Right lobe of liver (tissue), 4 donors: ENCODE results near the gene MYO7B.

ENCODE experiments used
- CTCF ChIP-seq, 4 donors: fragments of 200-600 bp in 3 of 4; fragments of 450-650 bp in 1 of 4; IDR thresholded peaks; one replicate each; pipeline versions ENCODE4 v1.5.1 to v1.8.0; 2016 to 2022; ENCODE audit warnings: antibody characterized with exemption in 4 of 4, mild to moderate bottlenecking in 2 of 4
- POLR2A ChIP-seq: fragments of 450-650 bp; IDR thresholded peaks from one replicate; pipeline ENCODE4 v1.6.1; 2017; ENCODE audit warnings: antibody characterized with exemption, mild to moderate bottlenecking
- donor health status: DM: no; HTN: no; CAD: no.
- donor health status: DM: no; HTN: no; CAD: no.
- donor health status: DM: no; HTN: yes; CAD: no.

DNA sequence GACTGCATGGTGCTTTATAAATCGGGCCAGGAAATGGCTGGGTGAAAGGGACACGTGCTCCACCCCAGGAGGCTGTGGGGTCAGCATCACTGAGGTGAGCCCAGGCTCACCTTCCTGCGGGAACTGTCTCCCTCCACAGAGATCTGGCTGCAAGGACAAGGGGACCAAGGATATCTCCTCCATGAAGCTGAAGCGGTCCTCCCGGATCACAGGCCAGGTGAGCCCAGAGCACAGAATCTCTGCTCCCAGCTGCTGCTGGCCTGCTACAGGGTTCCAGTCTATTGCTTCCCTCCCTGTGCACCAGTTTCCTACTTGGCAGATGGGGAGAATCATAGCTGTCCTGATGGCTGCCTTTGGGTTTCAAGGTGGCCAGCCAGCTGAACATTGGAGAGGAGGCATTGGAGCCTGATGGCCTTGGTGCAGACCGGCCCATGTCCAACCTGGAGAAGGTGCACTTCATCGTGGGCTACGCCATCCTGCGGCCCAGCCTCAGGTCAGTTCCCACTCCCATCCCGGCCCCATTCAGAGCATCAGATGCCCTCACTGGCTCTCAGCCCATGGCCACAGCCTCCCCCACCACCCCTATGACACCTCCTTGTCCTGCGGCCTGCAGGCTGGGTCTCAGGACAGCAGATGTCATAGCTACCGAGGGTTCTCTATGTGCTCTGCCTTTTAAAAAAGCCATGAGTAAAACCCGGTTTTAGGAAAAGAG is 76.8 kb downstream of the MYO7B start:
- no peak for TF ChIP-seq CTCF (IDR thresholded peaks at IDR 0.05)
- TF ChIP-seq POLR2A, result no peak
